ENCODE data around the gene SLC6A18.

Gene SLC6A18

GRCh38 chr5:1209489-1209852 lies 15.7 kb upstream of the SLC6A18 start:
- Histone ChIP-seq H3K27me3 (ENCODE audit: control insufficient read depth, insufficient read depth, low read length) (no peaks in the 10 kb centered on the region), H3K9ac (no peak overlapping the region), H2AFZ (no peak overlapping the region), H3K4me1 (no peaks in the 10 kb centered on the region), H3K9me3 (ENCODE audit: control insufficient read depth, low read length) (no peaks in the 10 kb centered on the region), H3K27ac (no peak overlapping the region), H3K79me2 (no peaks in the 10 kb centered on the region), H3K4me2 (ENCODE audit: low read length) (no peak overlapping the region), H3K36me3 (ENCODE audit: control insufficient read depth, insufficient read depth, low read length) (no peaks in the 10 kb centered on the region), H3K4me3 (ENCODE audit: low read depth, low read length) (no peak overlapping the region)
- TF ChIP-seq, protein P1, sequence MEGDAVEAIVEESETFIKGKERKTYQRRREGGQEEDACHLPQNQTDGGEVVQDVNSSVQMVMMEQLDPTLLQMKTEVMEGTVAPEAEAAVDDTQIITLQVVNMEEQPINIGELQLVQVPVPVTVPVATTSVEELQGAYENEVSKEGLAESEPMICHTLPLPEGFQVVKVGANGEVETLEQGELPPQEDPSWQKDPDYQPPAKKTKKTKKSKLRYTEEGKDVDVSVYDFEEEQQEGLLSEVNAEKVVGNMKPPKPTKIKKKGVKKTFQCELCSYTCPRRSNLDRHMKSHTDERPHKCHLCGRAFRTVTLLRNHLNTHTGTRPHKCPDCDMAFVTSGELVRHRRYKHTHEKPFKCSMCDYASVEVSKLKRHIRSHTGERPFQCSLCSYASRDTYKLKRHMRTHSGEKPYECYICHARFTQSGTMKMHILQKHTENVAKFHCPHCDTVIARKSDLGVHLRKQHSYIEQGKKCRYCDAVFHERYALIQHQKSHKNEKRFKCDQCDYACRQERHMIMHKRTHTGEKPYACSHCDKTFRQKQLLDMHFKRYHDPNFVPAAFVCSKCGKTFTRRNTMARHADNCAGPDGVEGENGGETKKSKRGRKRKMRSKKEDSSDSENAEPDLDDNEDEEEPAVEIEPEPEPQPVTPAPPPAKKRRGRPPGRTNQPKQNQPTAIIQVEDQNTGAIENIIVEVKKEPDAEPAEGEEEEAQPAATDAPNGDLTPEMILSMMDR (IDR thresholded peaks at IDR 0.05): no peak

DNA sequence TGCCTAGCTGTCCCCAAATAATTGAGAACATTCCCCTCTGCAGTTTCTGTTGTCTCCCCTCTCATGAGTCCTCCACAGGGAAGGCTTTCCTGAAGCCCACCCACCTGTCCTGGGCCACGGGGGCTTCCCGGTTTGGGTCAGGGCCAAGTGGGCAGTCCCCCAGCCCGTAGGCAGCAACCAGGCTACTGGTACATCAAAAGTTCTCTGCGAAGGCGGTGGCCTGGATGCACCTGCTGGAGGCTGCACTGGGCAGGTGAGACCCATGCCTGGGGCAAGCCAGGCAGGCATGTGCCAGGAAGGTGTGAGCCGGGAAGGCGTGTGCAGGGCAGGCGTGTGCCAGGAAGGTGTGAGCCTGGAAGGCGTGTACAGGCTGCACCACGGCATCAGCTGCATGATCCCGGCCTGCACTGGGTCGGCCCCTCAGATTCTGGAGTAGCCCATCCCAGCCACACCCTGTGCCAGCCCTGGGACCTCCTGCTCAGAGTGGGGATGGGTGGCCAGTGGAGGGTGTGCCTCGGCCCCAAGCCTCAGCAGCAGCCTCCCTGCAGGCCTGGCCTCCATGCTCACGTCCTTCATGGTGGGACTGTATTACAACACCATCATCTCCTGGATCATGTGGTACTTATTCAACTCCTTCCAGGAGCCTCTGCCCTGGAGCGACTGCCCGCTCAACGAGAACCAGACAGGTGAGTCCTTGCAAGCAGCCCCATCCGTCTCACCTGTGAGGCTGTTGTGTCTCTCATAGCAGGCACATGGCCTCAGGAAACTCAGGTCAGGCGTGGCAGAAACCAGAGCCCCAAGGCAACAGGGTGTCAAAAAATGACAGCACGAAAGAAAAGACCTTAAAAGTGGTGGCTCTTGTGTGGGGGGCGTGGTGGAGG lies 15.0 kb upstream of the SLC6A18 start:
- no peaks in the 10 kb centered on the region for H3K9me3 ChIP-seq (ENCODE audit: control insufficient read depth, low read length)
- no peak overlapping the region for H3K27ac ChIP-seq
- no peaks in the 10 kb centered on the region for H3K27me3 ChIP-seq (ENCODE audit: control insufficient read depth, insufficient read depth, low read length)
- H3K4me2 ChIP-seq (ENCODE audit: low read length): no peak overlapping the region
- no peak overlapping the region for H3K4me3 ChIP-seq (ENCODE audit: low read depth, low read length)
- H3K9ac ChIP-seq: no peak overlapping the region
- no peak overlapping the region for H2AFZ ChIP-seq
- H3K4me1 ChIP-seq: no peaks in the 10 kb centered on the region
- TF ChIP-seq, protein P1 (IDR thresholded peaks at IDR 0.05): no peak
- H3K36me3 ChIP-seq (ENCODE audit: control insufficient read depth, insufficient read depth, low read length): no peaks in the 10 kb centered on the region
- H3K79me2 ChIP-seq: no peaks in the 10 kb centered on the region

DNA sequence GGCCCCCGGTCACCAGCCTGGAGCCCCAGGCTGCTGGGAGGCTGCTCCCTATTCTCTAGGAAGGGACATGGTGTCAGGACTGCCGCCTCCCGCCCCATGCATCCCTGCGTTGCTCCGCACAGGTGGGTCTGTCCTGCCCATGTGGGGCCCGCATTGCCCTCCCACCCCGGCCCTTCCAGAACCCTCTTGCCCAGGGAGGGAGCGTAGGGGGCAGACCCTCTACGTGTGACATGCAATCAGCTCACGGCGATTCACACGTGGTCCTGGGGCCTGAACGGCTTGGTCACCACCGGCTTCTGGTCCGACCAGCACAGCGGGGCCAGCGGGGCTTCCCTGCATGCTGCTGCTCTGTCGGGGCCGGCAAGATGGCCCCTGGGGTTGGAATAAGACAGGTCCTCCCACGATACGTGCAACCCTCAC lies 14.3 kb upstream of the SLC6A18 start:
- no peaks in the 10 kb centered on the region for H3K4me1 ChIP-seq
- H3K4me3 ChIP-seq (ENCODE audit: low read depth, low read length): no peak overlapping the region
- no peak overlapping the region for H3K9ac ChIP-seq
- H3K27me3 ChIP-seq (ENCODE audit: control insufficient read depth, insufficient read depth, low read length): no peaks in the 10 kb centered on the region
- H3K4me2 ChIP-seq (ENCODE audit: low read length): no peak overlapping the region
- no peaks in the 10 kb centered on the region for H3K79me2 ChIP-seq
- H2AFZ ChIP-seq: no peak overlapping the region
- H3K36me3 ChIP-seq (ENCODE audit: control insufficient read depth, insufficient read depth, low read length): no peaks in the 10 kb centered on the region
- H3K27ac ChIP-seq: no peak overlapping the region
- H3K9me3 ChIP-seq (ENCODE audit: control insufficient read depth, low read length): no peaks in the 10 kb centered on the region
- TF ChIP-seq, protein P1 (IDR thresholded peaks at IDR 0.05): no peak

DNA sequence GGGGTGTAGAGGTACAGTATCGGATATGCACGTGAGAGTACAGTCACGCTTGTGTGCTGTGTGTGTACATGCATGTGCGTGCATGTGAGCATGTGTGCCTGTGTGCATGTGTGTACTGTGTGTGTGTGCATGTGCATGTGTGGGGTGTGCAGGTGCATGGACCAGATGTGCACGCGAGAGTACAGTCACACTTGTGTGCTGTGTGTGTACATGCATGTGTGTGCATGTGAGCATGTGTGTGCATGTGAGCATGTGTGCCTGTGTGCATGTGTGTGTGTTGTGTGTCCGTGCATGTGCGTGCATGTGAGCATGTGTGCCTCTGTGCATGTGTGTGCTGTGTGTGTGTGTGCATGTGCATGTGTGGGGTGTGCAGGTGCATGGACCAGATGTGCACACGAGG lies 13.5 kb upstream of the SLC6A18 start:
- Histone ChIP-seq H3K27me3 (ENCODE audit: control insufficient read depth, insufficient read depth, low read length) (no peaks in the 10 kb centered on the region), H3K4me2 (ENCODE audit: low read length) (no peak overlapping the region), H3K4me1 (no peaks in the 10 kb centered on the region), H3K79me2 (no peaks in the 10 kb centered on the region), H3K4me3 (ENCODE audit: low read depth, low read length) (no peak overlapping the region), H2AFZ (no peak overlapping the region), H3K9ac (no peak overlapping the region), H3K27ac (no peak overlapping the region), H3K36me3 (ENCODE audit: control insufficient read depth, insufficient read depth, low read length) (no peaks in the 10 kb centered on the region), H3K9me3 (ENCODE audit: control insufficient read depth, low read length) (no peaks in the 10 kb centered on the region)
- TF ChIP-seq, protein P1 (IDR thresholded peaks at IDR 0.05): no peak

DNA sequence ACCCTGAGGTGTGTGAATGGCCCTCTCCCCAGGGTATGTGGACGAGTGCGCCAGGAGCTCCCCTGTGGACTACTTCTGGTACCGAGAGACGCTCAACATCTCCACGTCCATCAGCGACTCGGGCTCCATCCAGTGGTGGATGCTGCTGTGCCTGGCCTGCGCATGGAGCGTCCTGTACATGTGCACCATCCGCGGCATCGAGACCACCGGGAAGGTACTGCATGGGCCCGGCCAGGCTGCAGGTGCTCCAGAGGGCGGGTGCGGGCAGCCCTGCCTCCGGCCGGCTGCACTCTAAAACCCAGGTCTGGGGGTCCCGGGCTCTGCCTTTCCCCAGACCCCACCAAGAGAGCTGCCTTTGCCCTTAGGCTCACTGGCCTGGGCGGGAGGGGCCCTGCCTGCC lies 12.9 kb upstream of the SLC6A18 start:
- no peaks in the 10 kb centered on the region for H3K9me3 ChIP-seq (ENCODE audit: control insufficient read depth, low read length)
- no peak overlapping the region for H2AFZ ChIP-seq
- TF ChIP-seq, protein P1 (IDR thresholded peaks at IDR 0.05): no peak
- no peaks in the 10 kb centered on the region for H3K4me1 ChIP-seq
- H3K9ac ChIP-seq: no peak overlapping the region
- no peaks in the 10 kb centered on the region for H3K79me2 ChIP-seq
- no peak overlapping the region for H3K27ac ChIP-seq
- H3K4me2 ChIP-seq (ENCODE audit: low read length): no peak overlapping the region
- H3K4me3 ChIP-seq (ENCODE audit: low read depth, low read length): no peak overlapping the region
- no peaks in the 10 kb centered on the region for H3K36me3 ChIP-seq (ENCODE audit: control insufficient read depth, insufficient read depth, low read length)
- no peaks in the 10 kb centered on the region for H3K27me3 ChIP-seq (ENCODE audit: control insufficient read depth, insufficient read depth, low read length)
